Uterus (tissue), 4 donors: Measurements from ENCODE around the gene FBXL13. TPM values are rescaled to one million over a fixed set of nuclear protein-coding genes. Genes with fewer than 3 reads are reported as not detected.
"Not testable (repeated sequence)": the region's sequence is repeated elsewhere in the genome, so short reads cannot be mapped to it uniquely, and the experiment has no call there.

Experiments
- DNase-seq, 2 donors: peaks; one replicate each; pipeline ENCODE4 v3.0.0-alpha.2; 2019 to 2020
- H3K27ac ChIP-seq, 2 donors: fragments of 200-600 bp; sonication (generic); 1 replicate in 1 of 2; 2 replicates in 1 of 2; pipeline ENCODE4 v1.5.1; 2016 to 2018
- H3K27me3 ChIP-seq, 2 donors: fragments of 200-600 bp; sonication (generic); one replicate each; pipeline ENCODE4 v1.5.1; 2018 to 2019; ENCODE audit warnings: control low read depth in 1 of 2
- H3K36me3 ChIP-seq, 2 donors: fragments of 200-600 bp; sonication (generic); one replicate each; pipeline ENCODE4 v1.5.1; 2019; ENCODE audit warnings: control low read depth in 1 of 2
- H3K4me1 ChIP-seq, 2 donors: fragments of 200-600 bp; sonication (generic); one replicate each; pipeline ENCODE4 v1.5.1; 2018 to 2019; ENCODE audit warnings: control low read depth in 1 of 2
- H3K4me3 ChIP-seq, 2 donors: fragments of 200-600 bp; sonication (generic); 1 replicate in 1 of 2; 2 replicates in 1 of 2; pipeline ENCODE4 v1.5.1; 2018 to 2019; ENCODE audit warnings: mild to moderate bottlenecking in 1 of 2
- H3K9me3 ChIP-seq, 2 donors: fragments of 200-600 bp; sonication (generic); one replicate each; pipeline ENCODE4 v1.5.1; 2019; ENCODE audit warnings: control low read depth in 1 of 2
- CTCF ChIP-seq, 4 experiments: fragments of 200-600 bp in 2 of 4; fragments of 450-650 bp in 2 of 4; sonication (generic) in 2 of 4; IDR thresholded peaks; one replicate each; pipeline ENCODE4 v1.5.1; 2016 to 2019; ENCODE audit warnings: antibody characterized with exemption in 4 of 4, mild to moderate bottlenecking in 2 of 4, moderate library complexity in 1 of 4
- POLR2A ChIP-seq, 2 donors: fragments of 450-650 bp; IDR thresholded peaks; one replicate each; pipeline ENCODE4 v1.6.1; 2016; ENCODE audit warnings: antibody characterized with exemption in 2 of 2, mild to moderate bottlenecking in 1 of 2, moderate library complexity in 1 of 2
- intact Hi-C: fragments of 100-400 bp; cut with DNase I; formaldehyde crosslinking; loops from one replicate; pipeline ENCODE4 v1.15.1; 2023; ENCODE audit warnings: low total_unique reads
- total RNA-seq, 4 donors: library from RNA; depleted of rRNA in 3 of 4; stranded (reverse); fragments of >200 nt in 3 of 4; gene quantifications; one replicate each; pipeline versions ENCODE4 v1.1.0 to v1.2.4, GENCODE V29; 2014 to 2023
- donor health status: DM: yes; HTN: yes; CAD: no.

The FBXL13 gene
- total RNA-seq, 4 donors from 2014 or later: 1.2 to 12.9 (median 5.5) TPM

DNA sequence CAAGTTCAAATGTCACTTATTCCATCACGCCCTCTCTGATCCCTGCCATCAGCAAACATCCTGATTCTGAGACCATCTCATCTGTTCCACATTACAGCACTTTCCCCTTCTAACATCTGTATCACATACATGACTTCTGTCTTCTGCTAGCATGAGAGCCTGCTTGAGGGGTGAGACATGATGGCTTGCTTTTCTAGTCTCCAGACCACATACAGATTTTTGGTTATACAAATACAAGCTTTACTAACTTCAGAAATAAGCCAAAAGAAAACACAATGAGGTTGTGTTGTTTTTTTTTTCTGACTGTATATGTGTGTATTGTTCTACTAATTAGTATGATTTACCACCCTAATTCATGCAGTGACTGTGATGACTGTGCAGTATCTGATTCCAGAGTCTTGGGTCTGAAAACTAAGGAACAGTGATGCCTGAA lies 40.0 kb upstream of the FBXL13 start:
- no peak for DNase-seq
- intact Hi-C loops: no loop called here
- Histone ChIP-seq H3K36me3 (no peaks in the 10 kb centered on the region), H3K27ac (no peak overlapping the region), H3K27me3 (no peaks in the 10 kb centered on the region), H3K4me1 (no peaks in the 10 kb centered on the region), H3K4me3 (no peak overlapping the region), H3K9me3 (no peaks in the 10 kb centered on the region)
- no peak for TF ChIP-seq POLR2A (IDR thresholded peaks at IDR 0.05)
- TF ChIP-seq CTCF (IDR thresholded peaks at IDR 0.05): no peak

DNA sequence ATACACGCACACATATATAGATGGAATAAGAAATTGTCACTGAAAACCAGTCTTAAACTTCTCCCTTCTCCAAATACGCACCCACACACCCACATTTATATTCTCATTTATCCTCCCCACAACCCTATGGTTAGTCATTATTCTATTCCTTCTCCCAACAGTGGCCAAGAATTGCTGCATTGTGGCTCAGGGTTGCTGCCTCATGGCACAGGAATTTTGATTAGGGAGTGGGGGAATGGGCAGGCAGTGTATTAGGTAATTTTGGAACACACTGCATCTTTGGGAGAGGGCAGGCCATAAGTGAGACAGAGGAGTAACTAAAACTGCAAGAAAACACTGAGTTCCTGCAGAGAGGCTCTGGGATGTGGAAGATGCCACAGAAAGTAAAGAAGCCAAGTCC lies 38.6 kb upstream of the FBXL13 start:
- intact Hi-C loops: no loop called here
- H3K27ac ChIP-seq: no peak overlapping the region

DNA sequence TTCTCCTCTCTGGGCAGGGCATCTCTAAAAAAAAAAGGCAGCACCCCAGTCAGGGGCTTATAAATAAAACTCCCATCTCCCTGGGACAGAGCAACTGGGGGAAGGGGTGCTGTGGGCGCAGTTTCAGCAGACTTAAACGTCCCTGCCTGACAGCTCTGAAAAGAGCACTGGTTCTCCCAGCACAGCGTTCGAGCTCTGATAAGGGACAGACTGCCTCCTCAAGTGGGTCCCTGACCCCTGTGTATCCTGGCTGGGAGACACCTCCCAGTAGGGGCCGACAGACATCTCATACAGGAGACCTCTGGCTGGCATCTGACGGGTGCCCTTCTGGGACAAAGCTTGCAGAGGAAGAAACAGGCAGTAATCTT lies 32.1 kb upstream of the FBXL13 start:
- H3K4me1 ChIP-seq, H3K36me3 ChIP-seq, H3K9me3 ChIP-seq, intact Hi-C loops, H3K27me3 ChIP-seq, H3K4me3 ChIP-seq, H3K27ac ChIP-seq, DNase-seq: not testable (repeated sequence)

More for the DNA sequence above, 38.6 kb upstream of the FBXL13 start:
- Histone ChIP-seq H3K4me3 (no peak overlapping the region), H3K4me1 (no peaks in the 10 kb centered on the region), H3K27me3 (no peaks in the 10 kb centered on the region), H3K36me3 (no peaks in the 10 kb centered on the region), H3K9me3 (no peaks in the 10 kb centered on the region)
- no peak for DNase-seq
- TF ChIP-seq CTCF (IDR thresholded peaks at IDR 0.05): no peak
- no peak for TF ChIP-seq POLR2A (IDR thresholded peaks at IDR 0.05)

GRCh38 chr7:103106005-103106702 lies 31.6 kb upstream of the FBXL13 start:
- intact Hi-C loops: no loop called here
- no peaks in the 10 kb centered on the region for H3K9me3 ChIP-seq
- DNase-seq: no peak
- H3K36me3 ChIP-seq: no peaks in the 10 kb centered on the region
- H3K27ac ChIP-seq: no peak overlapping the region
- TF ChIP-seq POLR2A (IDR thresholded peaks at IDR 0.05): no peak
- no peak for TF ChIP-seq CTCF (IDR thresholded peaks at IDR 0.05)
- H3K4me3 ChIP-seq: no peak overlapping the region
- H3K27me3 ChIP-seq: no peaks in the 10 kb centered on the region
- H3K4me1 ChIP-seq: no peaks in the 10 kb centered on the region

DNA sequence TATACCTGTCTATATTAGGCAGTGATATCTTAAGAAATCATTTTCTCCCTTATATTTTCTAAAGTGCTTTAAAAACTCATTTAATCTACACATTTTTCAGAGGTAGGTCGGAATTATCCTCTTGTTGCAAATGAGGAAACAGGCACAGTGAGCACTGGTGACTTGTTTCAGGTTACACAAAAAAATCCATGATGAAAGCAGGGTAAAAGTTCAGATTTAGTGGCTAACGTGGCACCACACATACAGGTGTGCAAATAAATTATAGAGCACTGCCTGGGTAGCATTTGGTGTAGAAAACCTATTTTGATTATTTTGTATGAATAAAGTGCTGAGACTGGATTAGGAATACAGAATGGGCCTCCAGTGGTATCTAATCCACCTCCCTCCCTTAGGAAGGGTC lies 26.9 kb upstream of the FBXL13 start:
- DNase-seq: no peak
- H3K27me3 ChIP-seq: no peaks in the 10 kb centered on the region
- no peaks in the 10 kb centered on the region for H3K36me3 ChIP-seq
- no peak overlapping the region for H3K4me3 ChIP-seq
- no peak overlapping the region for H3K27ac ChIP-seq
- TF ChIP-seq POLR2A (IDR thresholded peaks at IDR 0.05): no peak
- H3K4me1 ChIP-seq: no peaks in the 10 kb centered on the region
- intact Hi-C loops: no loop called here
- no peaks in the 10 kb centered on the region for H3K9me3 ChIP-seq

- no peak overlapping the region for H3K27ac ChIP-seq
- no peaks in the 10 kb centered on the region for H3K4me1 ChIP-seq
- no peaks in the 10 kb centered on the region for H3K36me3 ChIP-seq
- H3K9me3 ChIP-seq: no peaks in the 10 kb centered on the region
- intact Hi-C loops: no loop called here
- DNase-seq: no peak
- no peak for TF ChIP-seq CTCF (IDR thresholded peaks at IDR 0.05)
- no peak for TF ChIP-seq POLR2A (IDR thresholded peaks at IDR 0.05)
- H3K27me3 ChIP-seq: no peaks in the 10 kb centered on the region
- no peak overlapping the region for H3K4me3 ChIP-seq
These were observed 25.8 kb upstream of the FBXL13 start for GRCh38 chr7:103100348-103100747.
